Esophagus muscularis mucosa (tissue), 4 donors: ENCODE data around the gene FAR2. TPM values are rescaled to one million over a fixed set of nuclear protein-coding genes. Genes with fewer than 3 reads are reported as not detected.
"Not testable (repeated sequence)": the region's sequence is repeated elsewhere in the genome, so short reads cannot be mapped to it uniquely, and the experiment has no call there.

ENCODE experiments used
- DNase-seq: peaks from one replicate; pipeline ENCODE4 v3.0.0-alpha.2; 2017; ENCODE audit errors: extremely low spot score
- H3K27ac ChIP-seq, 4 donors: fragments of 200-600 bp; sonication (generic); replicated peaks in 1 of 4; 1 replicate in 3 of 4; 2 replicates in 1 of 4; pipeline ENCODE4 v1.5.1; 2016 to 2019; ENCODE audit warnings: mild to moderate bottlenecking in 1 of 4
- H3K27me3 ChIP-seq, 4 donors: fragments of 200-600 bp; sonication (generic); one replicate each; pipeline versions ENCODE4 v1.5.1 to v1.6.0; 2016 to 2019
- H3K36me3 ChIP-seq, 4 donors: fragments of 200-600 bp; sonication (generic); one replicate each; pipeline ENCODE4 v1.5.1; 2016 to 2019
- H3K4me1 ChIP-seq, 4 donors: fragments of 200-600 bp; sonication (generic); one replicate each; pipeline ENCODE4 v1.5.1; 2016 to 2019
- H3K4me3 ChIP-seq, 4 donors: fragments of 200-600 bp; sonication (generic); 1 replicate in 2 of 4; 2 replicates in 2 of 4; pipeline ENCODE4 v1.5.1; 2016 to 2019; ENCODE audit warnings: mild to moderate bottlenecking in 4 of 4, moderate library complexity in 1 of 4
- H3K9me3 ChIP-seq, 4 donors: fragments of 200-600 bp; sonication (generic); 1 replicate in 3 of 4; 2 replicates in 1 of 4; pipeline ENCODE4 v1.5.1; 2016 to 2019
- EP300 ChIP-seq: sonication (generic); formaldehyde crosslinking; IDR thresholded peaks from one replicate; pipeline ENCODE4 v1.6.1; 2017; ENCODE audit warnings: antibody characterized with exemption
- POLR2A ChIP-seq: fragments of 450-650 bp; IDR thresholded peaks from one replicate; pipeline ENCODE4 v1.6.1; 2017; ENCODE audit warnings: antibody characterized with exemption, moderate library complexity, mild to moderate bottlenecking, low read depth
- POLR2AphosphoS5 ChIP-seq, 2 donors: sonication (generic); formaldehyde crosslinking; IDR thresholded peaks; one replicate each; pipeline ENCODE4 v1.6.1; 2017; ENCODE audit warnings: antibody characterized with exemption in 2 of 2
- WGBS: methylation state at CpG from one replicate; pipeline ENCODE4 v1.1.5; 2018; 5-methylcytosine and 5-hydroxymethylcytosine counted together
- intact Hi-C: fragments of 100-400 bp; cut with DNase I; formaldehyde crosslinking; loops from one replicate; pipeline ENCODE4 v1.15.1; 2023
- total RNA-seq, 4 donors: library from RNA; depleted of rRNA; stranded (reverse); fragments of >200 nt; gene quantifications; one replicate each; pipeline versions ENCODE4 v1.1.0 to v1.2.1, GENCODE V29; 2016
- TF ChIP-seq, protein P1 (sequence below), 3 experiments: fragments of 200-600 bp in 2 of 3; fragments of 450-650 bp in 1 of 3; sonication (generic) in 2 of 3; IDR thresholded peaks; one replicate each; pipeline ENCODE4 v1.5.1; 2017 to 2019; ENCODE audit warnings: antibody characterized with exemption in 3 of 3, mild to moderate bottlenecking in 2 of 3, moderate library complexity in 1 of 3

Gene FAR2
- total RNA-seq, 4 donors from 2014 or later = 11.6 to 15.0 (median 11.9) TPM

- 90% methylated on average over 16 of the region's 26 CpGs for WGBS
- Histone ChIP-seq H3K4me3 (no peak overlapping the region), H3K9me3 (no peaks in the 10 kb centered on the region), H3K27ac (no peak overlapping the region), H3K36me3 (peaks cover 0 to 10% (median 0%) of the 10 kb centered on the region in 4 donors), H3K4me1 (peaks cover 0 to 24% (median 8%) of the 10 kb centered on the region in 4 donors), H3K27me3 (no peaks in the 10 kb centered on the region)
- DNase-seq = no peak
- intact Hi-C loops = no loop called here
- no peak for TF ChIP-seq POLR2AphosphoS5 (IDR thresholded peaks at IDR 0.05)
- no peak for TF ChIP-seq EP300
- TF ChIP-seq, protein P1, sequence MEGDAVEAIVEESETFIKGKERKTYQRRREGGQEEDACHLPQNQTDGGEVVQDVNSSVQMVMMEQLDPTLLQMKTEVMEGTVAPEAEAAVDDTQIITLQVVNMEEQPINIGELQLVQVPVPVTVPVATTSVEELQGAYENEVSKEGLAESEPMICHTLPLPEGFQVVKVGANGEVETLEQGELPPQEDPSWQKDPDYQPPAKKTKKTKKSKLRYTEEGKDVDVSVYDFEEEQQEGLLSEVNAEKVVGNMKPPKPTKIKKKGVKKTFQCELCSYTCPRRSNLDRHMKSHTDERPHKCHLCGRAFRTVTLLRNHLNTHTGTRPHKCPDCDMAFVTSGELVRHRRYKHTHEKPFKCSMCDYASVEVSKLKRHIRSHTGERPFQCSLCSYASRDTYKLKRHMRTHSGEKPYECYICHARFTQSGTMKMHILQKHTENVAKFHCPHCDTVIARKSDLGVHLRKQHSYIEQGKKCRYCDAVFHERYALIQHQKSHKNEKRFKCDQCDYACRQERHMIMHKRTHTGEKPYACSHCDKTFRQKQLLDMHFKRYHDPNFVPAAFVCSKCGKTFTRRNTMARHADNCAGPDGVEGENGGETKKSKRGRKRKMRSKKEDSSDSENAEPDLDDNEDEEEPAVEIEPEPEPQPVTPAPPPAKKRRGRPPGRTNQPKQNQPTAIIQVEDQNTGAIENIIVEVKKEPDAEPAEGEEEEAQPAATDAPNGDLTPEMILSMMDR (IDR thresholded peaks at IDR 0.05) = no peak
- no peak for TF ChIP-seq POLR2A
Measured at GRCh38 chr12:29171421-29172258, 22.6 kb downstream of the FAR2 start.

DNA sequence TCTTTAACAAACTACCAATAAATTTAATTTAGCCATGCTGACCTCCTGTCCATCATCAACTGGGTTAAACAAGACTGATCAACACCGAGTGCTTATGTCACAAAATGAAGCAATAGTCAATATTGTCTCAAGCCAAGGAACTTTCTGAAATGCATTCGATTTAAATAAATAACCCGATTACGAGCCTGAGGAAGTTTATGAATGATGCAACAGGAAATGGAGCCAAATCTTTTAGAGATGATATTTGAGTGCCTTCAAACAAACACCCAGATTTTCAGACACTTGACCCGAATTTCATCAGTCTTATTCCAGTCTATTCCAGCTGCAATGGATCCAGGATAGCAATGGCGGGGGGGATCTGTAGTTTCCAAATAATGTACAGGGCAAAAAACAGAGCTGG lies 27.9 kb downstream of the FAR2 start:
- H3K4me1 ChIP-seq = no peaks in the 10 kb centered on the region
- TF ChIP-seq, protein P1 (IDR thresholded peaks at IDR 0.05) = no peak
- TF ChIP-seq EP300 = no peak
- TF ChIP-seq POLR2A = no peak
- no peak for TF ChIP-seq POLR2AphosphoS5 (IDR thresholded peaks at IDR 0.05)
- no peaks in the 10 kb centered on the region for H3K9me3 ChIP-seq
- 62% methylated on average over 6 of the region's 6 CpGs for WGBS
- H3K36me3 ChIP-seq = peaks cover 0 to 1% (median 0%) of the 10 kb centered on the region in 4 donors
- H3K4me3 ChIP-seq = no peak overlapping the region
- H3K27me3 ChIP-seq = no peaks in the 10 kb centered on the region
- H3K27ac ChIP-seq = no peak overlapping the region
- no peak for DNase-seq
- intact Hi-C loops = no loop called here

DNA sequence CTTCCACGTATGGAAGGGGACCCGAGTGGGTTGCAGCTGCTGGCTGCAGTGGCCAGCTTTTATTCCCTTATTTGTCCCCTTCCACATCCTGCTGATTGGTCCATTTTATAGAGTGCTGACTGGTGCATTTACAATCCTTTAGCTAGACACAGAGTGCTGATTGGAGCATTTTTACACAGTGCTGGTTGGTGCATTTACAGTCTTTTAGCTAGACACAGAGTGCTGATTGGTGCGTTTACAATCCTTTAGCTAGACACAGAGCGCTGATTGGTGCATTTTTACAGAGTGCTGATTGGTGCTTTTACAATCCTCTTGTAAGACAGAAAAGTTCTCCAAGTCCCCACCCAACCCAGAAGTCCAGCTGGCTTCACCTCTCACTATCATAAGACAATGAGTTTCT lies 33.2 kb downstream of the FAR2 start:
- H3K4me1 ChIP-seq, H3K27me3 ChIP-seq, H3K27ac ChIP-seq, H3K36me3 ChIP-seq, H3K9me3 ChIP-seq, DNase-seq, intact Hi-C loops, H3K4me3 ChIP-seq: not testable (repeated sequence)
- 97% methylated on average over 4 of the region's 4 CpGs for WGBS

GRCh38 chr12:29187756-29188155 lies 38.7 kb downstream of the FAR2 start:
- H3K27me3 ChIP-seq = no peaks in the 10 kb centered on the region
- H3K27ac ChIP-seq = no peak overlapping the region
- DNase-seq = no peak
- H3K9me3 ChIP-seq = no peaks in the 10 kb centered on the region
- H3K4me3 ChIP-seq = no peak overlapping the region
- intact Hi-C loops = no loop called here
- TF ChIP-seq, protein P1 (IDR thresholded peaks at IDR 0.05) = no peak
- WGBS = 73% methylated on average over 2 of the region's 2 CpGs
- H3K36me3 ChIP-seq = no peaks in the 10 kb centered on the region
- no peaks in the 10 kb centered on the region for H3K4me1 ChIP-seq

DNA sequence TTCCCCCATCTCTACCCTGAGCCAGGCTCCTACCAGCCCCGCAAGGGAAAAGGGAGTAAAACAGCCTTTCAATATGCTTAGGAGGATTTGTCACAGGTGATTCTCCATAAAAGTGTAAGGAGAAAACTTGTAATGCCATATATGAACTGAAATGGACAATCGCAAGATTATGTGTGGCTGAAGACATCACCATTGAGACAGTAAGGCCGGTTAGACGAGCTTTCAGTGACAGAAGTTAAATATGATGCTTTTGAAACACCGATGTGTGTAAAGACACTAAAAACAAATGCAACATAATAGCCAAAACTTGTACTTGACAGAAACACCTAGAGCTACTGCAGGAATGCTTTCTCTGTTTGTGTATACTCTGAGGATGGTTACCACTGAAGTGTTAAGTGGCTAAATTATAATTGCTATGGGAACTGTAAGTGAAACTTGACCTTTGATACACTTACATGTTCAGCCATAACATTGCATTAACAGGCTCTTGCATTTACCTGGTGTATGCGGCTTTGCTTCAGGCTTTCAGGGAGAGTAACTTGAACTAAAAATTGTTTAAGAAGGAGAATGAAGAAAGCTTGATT lies 42.3 kb downstream of the FAR2 start:
- Histone ChIP-seq H3K36me3 (no peaks in the 10 kb centered on the region), H3K27ac (no peak overlapping the region), H3K4me1 (no peaks in the 10 kb centered on the region), H3K27me3 (no peaks in the 10 kb centered on the region), H3K9me3 (no peaks in the 10 kb centered on the region), H3K4me3 (no peak overlapping the region)
- intact Hi-C loops = no loop called here
- TF ChIP-seq POLR2A (no peak), POLR2AphosphoS5 (IDR thresholded peaks at IDR 0.05) (no peak), EP300 (no peak)
- TF ChIP-seq, protein P1 (IDR thresholded peaks at IDR 0.05) = no peak
- 92% methylated on average over 6 of the region's 6 CpGs for WGBS
- DNase-seq = no peak
